ENCODE results near the gene NUP62.
A peak's percentile ranks its signal among the peaks of the same experiment; 100 is the strongest.

The NUP62 gene

DNA sequence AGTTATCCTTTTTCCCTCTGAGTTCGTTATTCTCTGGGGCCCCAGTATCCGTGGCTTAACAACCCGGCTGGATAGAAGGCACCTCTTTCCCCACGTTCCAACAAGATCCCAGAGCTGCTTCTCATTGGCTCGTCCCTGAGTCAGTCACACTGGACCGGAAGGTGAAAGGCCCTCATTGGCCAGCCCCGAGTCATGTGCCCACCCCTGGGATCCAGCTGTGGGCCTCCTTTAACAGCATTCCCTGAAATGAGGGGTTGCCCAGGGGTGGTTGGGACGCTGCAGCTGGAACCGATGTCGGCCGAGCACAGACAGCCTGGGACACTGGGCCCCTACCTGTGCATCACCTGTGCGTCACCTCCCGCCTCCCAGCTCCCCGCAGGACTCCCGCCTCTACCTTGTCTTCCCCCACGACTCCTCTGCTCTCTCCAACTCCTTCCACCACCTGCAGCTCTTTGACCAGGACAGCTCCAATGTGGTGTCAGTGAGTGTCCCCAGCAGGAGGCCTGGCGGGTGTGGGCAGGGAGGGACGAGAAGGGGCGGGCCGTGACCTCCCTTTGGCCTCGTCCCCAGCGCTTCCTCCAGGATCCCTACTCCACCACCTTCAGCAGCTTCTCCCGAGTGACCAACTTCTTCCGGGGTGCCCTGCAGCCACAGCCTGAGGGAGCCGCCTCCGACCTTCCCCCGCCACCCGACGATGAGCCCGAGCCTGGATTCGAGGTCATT, 47.5 kb downstream of the NUP62 start:
- DNase-seq: no peak
- no peak overlapping the region for H3K4me3 ChIP-seq (ENCODE audit: control insufficient read depth in 1 of 7, extremely low read depth in 1 of 7, insufficient read depth in 4 of 7, low read depth in 2 of 7, low read length in 6 of 7)
- no peaks in the 10 kb centered on the region for H3K27me3 ChIP-seq (replicated peaks in 2 of 5; ENCODE audit: control insufficient read depth in 4 of 5, insufficient read depth in 5 of 5, low read length in 4 of 5)
- peaks cover 0 to 13% (median 9%) of the 10 kb centered on the region in 4 experiments for H3K4me1 ChIP-seq (ENCODE audit: control extremely low read depth in 1 of 4, control insufficient read depth in 4 of 4, insufficient read depth in 4 of 4, low read length in 3 of 4)
- ChIA-PET CTCF (interaction anchor here (1.4 to 2.7 kb wide), 2 partner anchors 10 to 46 kb away, joined by 5 to 8 read pairs; partner anchors contain the start of gene ATF5), POLR2A (no interaction called here)
- 95% methylated on average over 28 of the region's 31 CpGs for WGBS (ENCODE audit: insufficient coverage)
- H3K9me3 ChIP-seq (ENCODE audit: control extremely low read depth in 1 of 5, control insufficient read depth in 4 of 5, insufficient read depth in 2 of 5, low read depth in 1 of 5, low read length in 4 of 5): peaks cover 0 to 6% (median 0%) of the 10 kb centered on the region in 5 experiments
- no peak overlapping the region for H3K27ac ChIP-seq (ENCODE audit: insufficient read depth in 1 of 2, low read depth in 1 of 2, low read length in 2 of 2, poor library complexity in 1 of 2, severe bottlenecking in 2 of 2)
- H3K36me3 ChIP-seq (ENCODE audit: control insufficient read depth in 4 of 4, insufficient read depth in 4 of 4, low read length in 3 of 4): peaks cover 8 to 62% (median 50%) of the 10 kb centered on the region in 4 experiments

DNA sequence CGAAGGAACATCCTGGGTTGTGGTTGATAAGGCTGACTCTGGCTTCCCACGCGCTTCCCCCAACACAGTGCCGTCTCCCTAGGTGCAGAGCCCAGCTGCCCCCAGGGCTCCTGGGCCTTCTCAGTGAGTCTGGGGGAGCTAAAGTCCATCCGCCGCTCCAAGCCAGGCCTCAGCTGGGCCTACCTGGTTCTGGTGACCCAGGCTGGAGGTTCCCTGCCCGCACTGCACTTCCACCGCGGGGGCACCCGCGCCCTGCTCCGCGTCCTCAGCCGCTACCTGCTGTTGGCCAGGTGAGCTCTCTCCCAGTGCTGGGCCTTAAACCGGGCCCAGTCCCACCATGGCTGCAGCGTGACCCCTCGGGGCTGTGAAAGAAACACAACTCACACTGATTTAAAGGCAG, 48.1 kb downstream of the NUP62 start:
- Histone ChIP-seq H3K4me1 (ENCODE audit: control extremely low read depth in 1 of 4, control insufficient read depth in 4 of 4, insufficient read depth in 4 of 4, low read length in 3 of 4) (peaks cover 0 to 13% (median 9%) of the 10 kb centered on the region in 4 experiments), H3K27ac (ENCODE audit: insufficient read depth in 1 of 2, low read depth in 1 of 2, low read length in 2 of 2, poor library complexity in 1 of 2, severe bottlenecking in 2 of 2) (no peak overlapping the region), H3K27me3 (replicated peaks in 2 of 5; ENCODE audit: control insufficient read depth in 4 of 5, insufficient read depth in 5 of 5, low read length in 4 of 5) (no peaks in the 10 kb centered on the region), H3K36me3 (ENCODE audit: control insufficient read depth in 4 of 4, insufficient read depth in 4 of 4, low read length in 3 of 4) (peaks cover 8 to 62% (median 46%) of the 10 kb centered on the region in 4 experiments), H3K9me3 (ENCODE audit: control extremely low read depth in 1 of 5, control insufficient read depth in 4 of 5, insufficient read depth in 2 of 5, low read depth in 1 of 5, low read length in 4 of 5) (peaks cover 0 to 6% (median 0%) of the 10 kb centered on the region in 5 experiments), H3K4me3 (ENCODE audit: control insufficient read depth in 1 of 7, extremely low read depth in 1 of 7, insufficient read depth in 4 of 7, low read depth in 2 of 7, low read length in 6 of 7) (no peak overlapping the region)
- DNase-seq: no peak
- ChIA-PET CTCF (interaction anchor here (1.4 to 2.7 kb wide), 2 partner anchors 11 to 47 kb away, joined by 5 to 8 read pairs; partner anchors contain the start of gene ATF5), POLR2A (no interaction called here)
- over 99% methylated on average over 16 of the region's 17 CpGs for WGBS (ENCODE audit: insufficient coverage)

DNA sequence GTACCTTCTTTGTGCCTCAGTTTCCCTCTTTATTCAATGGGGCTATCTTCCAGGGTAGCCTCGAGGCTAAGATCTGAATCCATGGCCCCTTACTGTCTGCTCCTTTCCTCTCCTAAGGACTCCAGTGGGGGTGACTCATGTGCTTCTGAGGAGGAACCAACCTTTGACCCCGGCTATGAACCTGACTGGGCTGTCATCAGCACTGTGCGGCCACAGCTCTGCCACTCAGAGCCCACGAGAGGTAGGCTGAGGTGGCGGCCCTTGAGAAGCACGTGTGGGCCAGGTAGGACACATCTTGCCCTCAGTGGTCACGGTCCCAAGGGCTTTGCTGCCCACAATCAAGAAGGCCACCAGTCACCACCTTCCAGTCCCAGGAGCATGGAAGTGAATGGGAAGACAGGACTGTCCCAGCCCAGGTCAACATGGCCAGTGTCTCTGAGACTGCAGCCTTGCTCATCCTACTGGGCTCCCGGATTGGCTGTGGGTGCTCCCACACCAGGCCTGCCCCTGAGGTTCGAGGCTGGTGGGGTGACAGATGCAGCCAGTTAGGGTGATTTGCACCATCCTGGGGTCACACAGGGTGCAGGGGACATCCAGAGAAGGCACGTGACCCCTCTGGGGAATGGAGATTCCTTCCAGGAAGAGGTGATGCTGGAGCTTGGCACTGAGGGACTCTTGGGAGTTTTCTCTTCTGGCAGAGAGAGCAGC, 49.0 kb downstream of the NUP62 start:
- Histone ChIP-seq H3K9me3 (ENCODE audit: control extremely low read depth in 1 of 5, control insufficient read depth in 4 of 5, insufficient read depth in 2 of 5, low read depth in 1 of 5, low read length in 4 of 5) (peaks cover 0 to 6% (median 0%) of the 10 kb centered on the region in 5 experiments), H3K36me3 (ENCODE audit: control insufficient read depth in 4 of 4, insufficient read depth in 4 of 4, low read length in 3 of 4) (peaks cover 8 to 60% (median 46%) of the 10 kb centered on the region in 4 experiments), H3K4me1 (ENCODE audit: control extremely low read depth in 1 of 4, control insufficient read depth in 4 of 4, insufficient read depth in 4 of 4, low read length in 3 of 4) (peaks cover 0 to 20% (median 17%) of the 10 kb centered on the region in 4 experiments), H3K4me3 (ENCODE audit: control insufficient read depth in 1 of 7, extremely low read depth in 1 of 7, insufficient read depth in 4 of 7, low read depth in 2 of 7, low read length in 6 of 7) (no peak overlapping the region), H3K27me3 (replicated peaks in 2 of 5; ENCODE audit: control insufficient read depth in 4 of 5, insufficient read depth in 5 of 5, low read length in 4 of 5) (no peaks in the 10 kb centered on the region), H3K27ac (ENCODE audit: insufficient read depth in 1 of 2, low read depth in 1 of 2, low read length in 2 of 2, poor library complexity in 1 of 2, severe bottlenecking in 2 of 2) (no peak overlapping the region)
- ChIA-PET CTCF (interaction anchor here (2.7 kb wide), 1 partner anchor 48 kb away, joined by 8 read pairs; the partner anchor contains the start of gene ATF5), POLR2A (no interaction called here)
- DNase-seq: no peak
- WGBS (ENCODE audit: insufficient coverage): 99% methylated on average over 10 of the region's 10 CpGs

DNA sequence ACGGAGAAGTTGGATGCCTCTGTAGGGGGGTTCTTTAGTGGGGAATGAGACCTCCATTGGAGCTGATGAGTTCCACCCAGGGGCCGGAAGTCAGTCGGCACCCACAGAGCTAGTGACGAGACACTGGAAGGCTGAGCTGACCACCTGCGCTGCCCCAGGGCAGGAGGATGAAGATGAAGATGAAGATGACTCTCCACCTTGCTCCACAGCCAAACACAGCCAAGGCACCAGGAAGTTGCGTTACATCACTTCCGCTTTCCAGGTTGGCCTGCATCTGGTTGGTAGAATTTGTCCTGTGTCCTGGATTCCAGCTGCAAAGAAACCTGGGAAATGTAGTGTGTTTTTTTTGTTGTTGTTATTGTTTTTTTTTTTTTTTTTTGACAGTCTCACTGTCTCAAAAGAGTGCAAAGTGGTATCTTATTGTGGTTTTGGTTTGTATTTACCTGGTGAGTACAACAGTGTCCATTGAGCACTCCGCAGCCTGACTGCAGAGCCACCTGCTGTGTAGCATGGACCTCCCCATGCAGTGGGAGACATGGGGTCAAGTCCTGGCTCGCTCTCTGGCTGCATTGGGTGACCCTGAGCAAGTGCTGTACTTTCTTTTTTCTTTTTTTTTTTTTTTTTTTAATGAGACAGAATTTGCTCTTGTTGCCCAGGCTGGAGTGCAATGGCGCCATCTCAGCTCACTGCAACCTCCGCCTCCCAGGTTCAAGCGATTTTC, 49.9 kb downstream of the NUP62 start:
- no peaks in the 10 kb centered on the region for H3K27me3 ChIP-seq (replicated peaks in 2 of 5; ENCODE audit: control insufficient read depth in 4 of 5, insufficient read depth in 5 of 5, low read length in 4 of 5)
- WGBS (ENCODE audit: insufficient coverage): 96% methylated on average over 7 of the region's 12 CpGs
- H3K9me3 ChIP-seq (ENCODE audit: control extremely low read depth in 1 of 5, control insufficient read depth in 4 of 5, insufficient read depth in 2 of 5, low read depth in 1 of 5, low read length in 4 of 5): peaks cover 0 to 6% (median 0%) of the 10 kb centered on the region in 5 experiments
- peaks cover 6 to 57% (median 42%) of the 10 kb centered on the region in 4 experiments for H3K36me3 ChIP-seq (ENCODE audit: control insufficient read depth in 4 of 4, insufficient read depth in 4 of 4, low read length in 3 of 4)
- CTCF ChIA-PET: interaction anchor here (1.9 to 2.7 kb wide), 2 partner anchors 12 to 49 kb away, joined by 6 to 8 read pairs; partner anchors contain the start of gene ATF5
- no peak overlapping the region for H3K27ac ChIP-seq (ENCODE audit: insufficient read depth in 1 of 2, low read depth in 1 of 2, low read length in 2 of 2, poor library complexity in 1 of 2, severe bottlenecking in 2 of 2)
- H3K4me3 ChIP-seq (ENCODE audit: control insufficient read depth in 1 of 7, extremely low read depth in 1 of 7, insufficient read depth in 4 of 7, low read depth in 2 of 7, low read length in 6 of 7): no peak overlapping the region
- POLR2A ChIA-PET: no interaction called here
- DNase-seq: no peak
- H3K4me1 ChIP-seq (ENCODE audit: control extremely low read depth in 1 of 4, control insufficient read depth in 4 of 4, insufficient read depth in 4 of 4, low read length in 3 of 4): peaks cover 0 to 26% (median 20%) of the 10 kb centered on the region in 4 experiments

DNA sequence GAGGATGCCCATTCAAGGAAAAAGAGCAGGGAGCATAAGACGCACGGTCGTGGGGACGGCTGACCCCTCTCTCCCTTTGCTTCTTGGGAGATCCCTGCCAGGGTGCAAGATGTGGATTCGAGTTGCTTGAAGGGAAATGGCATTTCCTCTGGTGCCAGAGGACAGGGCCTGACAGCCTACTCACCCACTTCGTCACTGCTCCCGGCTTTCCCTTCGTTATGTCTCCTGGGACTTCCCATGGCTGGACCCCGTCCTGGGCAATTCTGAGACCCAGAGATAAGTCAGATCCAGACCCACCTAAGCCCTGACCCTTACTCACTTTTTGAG, 50.6 kb downstream of the NUP62 start:
- 92% methylated on average over 9 of the region's 9 CpGs for WGBS (ENCODE audit: insufficient coverage)
- Histone ChIP-seq H3K36me3 (ENCODE audit: control insufficient read depth in 4 of 4, insufficient read depth in 4 of 4, low read length in 3 of 4) (peaks cover 6 to 57% (median 40%) of the 10 kb centered on the region in 4 experiments), H3K4me1 (ENCODE audit: control extremely low read depth in 1 of 4, control insufficient read depth in 4 of 4, insufficient read depth in 4 of 4, low read length in 3 of 4) (peaks cover 0 to 26% (median 20%) of the 10 kb centered on the region in 4 experiments), H3K4me3 (ENCODE audit: control insufficient read depth in 1 of 7, extremely low read depth in 1 of 7, insufficient read depth in 4 of 7, low read depth in 2 of 7, low read length in 6 of 7) (peak overlapping the region in 5 of 7 experiments; percentile 95 to 100 (median 100)), H3K9me3 (ENCODE audit: control extremely low read depth in 1 of 5, control insufficient read depth in 4 of 5, insufficient read depth in 2 of 5, low read depth in 1 of 5, low read length in 4 of 5) (peaks cover 0 to 6% (median 0%) of the 10 kb centered on the region in 5 experiments), H3K27me3 (replicated peaks in 2 of 5; ENCODE audit: control insufficient read depth in 4 of 5, insufficient read depth in 5 of 5, low read length in 4 of 5) (no peaks in the 10 kb centered on the region), H3K27ac (ENCODE audit: insufficient read depth in 1 of 2, low read depth in 1 of 2, low read length in 2 of 2, poor library complexity in 1 of 2, severe bottlenecking in 2 of 2) (no peak overlapping the region)
- ChIA-PET CTCF (interaction anchor here (1.9 kb wide), 1 partner anchor 13 kb away, joined by 6 read pairs; no protein-coding TSS in a partner anchor), POLR2A (interaction anchor here (0.7 kb wide), 1 partner anchor 10 kb away, joined by 3 read pairs; no protein-coding TSS in a partner anchor)
- no peak for DNase-seq

GRCh38 chr19:49877879-49878743, 51.2 kb downstream of the NUP62 start:
- POLR2A ChIA-PET: interaction anchor here (0.7 to 2.3 kb wide), 6 partner anchors 9 to 65 kb away, joined by 3 to 15 read pairs (median 3); partner anchors contain the start of genes ATF5, FUZ, NUP62 and PTOV1
- Histone ChIP-seq H3K4me1 (ENCODE audit: control extremely low read depth in 1 of 4, control insufficient read depth in 4 of 4, insufficient read depth in 4 of 4, low read length in 3 of 4) (peaks cover 0 to 26% (median 20%) of the 10 kb centered on the region in 4 experiments), H3K9me3 (ENCODE audit: control extremely low read depth in 1 of 5, control insufficient read depth in 4 of 5, insufficient read depth in 2 of 5, low read depth in 1 of 5, low read length in 4 of 5) (peaks cover 0 to 4% (median 0%) of the 10 kb centered on the region in 5 experiments), H3K27ac (ENCODE audit: insufficient read depth in 1 of 2, low read depth in 1 of 2, low read length in 2 of 2, poor library complexity in 1 of 2, severe bottlenecking in 2 of 2) (peak overlapping the region; percentile 99 to 100), H3K36me3 (ENCODE audit: control insufficient read depth in 4 of 4, insufficient read depth in 4 of 4, low read length in 3 of 4) (peaks cover 6 to 55% (median 35%) of the 10 kb centered on the region in 4 experiments), H3K27me3 (replicated peaks in 2 of 5; ENCODE audit: control insufficient read depth in 4 of 5, insufficient read depth in 5 of 5, low read length in 4 of 5) (no peaks in the 10 kb centered on the region), H3K4me3 (ENCODE audit: control insufficient read depth in 1 of 7, extremely low read depth in 1 of 7, insufficient read depth in 4 of 7, low read depth in 2 of 7, low read length in 6 of 7) (peak overlapping the region; percentile 60 to 100 (median 100))
- CTCF ChIA-PET: interaction anchor here (0.6 to 1.9 kb wide), 2 partner anchors 9 to 13 kb away, joined by 3 to 6 read pairs; no protein-coding TSS in a partner anchor
- peak; percentile 97 to 99 (median 99) for DNase-seq
- 14% methylated on average over 36 of the region's 41 CpGs for WGBS (ENCODE audit: insufficient coverage)
